22Rv1 (cell line): ENCODE measurements around the gene TTC12.

ENCODE experiments used
- CTCF ChIP-seq: fragments of 450-650 bp; IDR thresholded peaks from 2 replicates; pipeline ENCODE4 v1.5.1; 2017; ENCODE audit warnings: mild to moderate bottlenecking
- ZFX ChIP-seq: fragments of 450-650 bp; IDR thresholded peaks from 2 replicates; pipeline ENCODE4 v1.6.1; 2017; ENCODE audit warnings: antibody characterized with exemption, borderline replicate concordance

- TF ChIP-seq CTCF (no peak), ZFX (no peak)
Observed at GRCh38 chr11:113322158-113322557, 7.8 kb downstream of the TTC12 start.
